GM10248 (cell line): ENCODE measurements around the gene SLC25A1.

Source experiments
- CTCF ChIA-PET: fragments of 300-600 bp; sonication (Branson Sonifier 250); formaldehyde crosslinking; extraction: SDS; loops from one replicate; lab custom pipeline; 2021; ENCODE audit warnings: antibody characterized with exemption; lab: Yijun Ruan, JAX
- POLR2A ChIA-PET: fragments of 350-650 bp; sonication (Branson Sonifier 250); formaldehyde crosslinking; extraction: SDS; loops from one replicate; lab custom pipeline; 2020; ENCODE audit warnings: antibody characterized with exemption; lab: Yijun Ruan, JAX
- DNase-seq: peaks from one replicate; pipeline ENCODE4 v3.0.0; 2012; ENCODE audit errors: extremely low spot score
- TF ChIP-seq, protein P1 (sequence below): IDR thresholded peaks from 2 replicates; pipeline ENCODE4 v1.5.1; 2012; ENCODE audit warnings: mild to moderate bottlenecking, low read depth; ENCODE audit errors: extremely low read depth, missing control alignments, control extremely low read depth

The SLC25A1 gene

DNA sequence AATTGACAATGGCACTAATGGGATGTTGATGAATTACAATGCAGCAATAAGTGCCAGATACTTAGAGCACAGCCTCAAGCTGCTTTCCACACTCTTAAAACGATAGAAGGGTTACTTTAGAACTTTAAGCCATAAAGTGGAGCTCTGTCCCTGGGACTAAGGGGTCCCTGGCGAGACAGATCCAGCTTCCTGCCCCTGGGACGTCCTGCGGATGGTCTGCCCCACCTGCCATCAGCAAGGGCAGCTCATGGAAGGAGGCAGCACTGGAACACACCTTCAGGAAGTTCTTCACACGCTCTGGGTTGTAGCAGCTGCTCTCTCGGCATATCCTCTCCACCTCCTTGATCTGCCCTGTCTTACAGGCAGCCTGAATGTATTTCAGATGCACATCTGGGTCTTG, 45.1 kb upstream of the SLC25A1 start:
- ChIA-PET POLR2A (no interaction called here), CTCF (interaction anchor here (1.4 kb wide), 1 partner anchor 10 kb away, joined by 3 read pairs; no protein-coding TSS in a partner anchor)

DNA sequence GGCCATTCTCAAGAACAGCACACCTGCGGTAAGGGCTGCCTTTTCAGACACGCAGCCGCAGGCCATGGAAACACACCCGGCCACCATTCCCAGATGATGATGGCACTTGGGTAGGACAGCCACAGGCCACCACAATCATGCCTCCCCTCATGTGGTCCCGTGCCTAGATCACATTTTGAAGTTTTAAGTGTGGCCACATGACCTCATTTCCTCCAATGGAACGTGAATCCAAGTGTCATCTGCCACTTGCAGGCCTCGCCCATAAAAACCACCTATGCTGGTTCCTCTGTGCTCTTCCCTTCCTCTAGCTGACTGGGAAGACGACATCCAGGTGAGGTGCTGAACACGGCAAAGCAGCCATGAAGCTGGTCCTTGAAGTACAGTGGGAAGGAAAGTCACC, 44.6 kb upstream of the SLC25A1 start:
- TF ChIP-seq, protein P1, sequence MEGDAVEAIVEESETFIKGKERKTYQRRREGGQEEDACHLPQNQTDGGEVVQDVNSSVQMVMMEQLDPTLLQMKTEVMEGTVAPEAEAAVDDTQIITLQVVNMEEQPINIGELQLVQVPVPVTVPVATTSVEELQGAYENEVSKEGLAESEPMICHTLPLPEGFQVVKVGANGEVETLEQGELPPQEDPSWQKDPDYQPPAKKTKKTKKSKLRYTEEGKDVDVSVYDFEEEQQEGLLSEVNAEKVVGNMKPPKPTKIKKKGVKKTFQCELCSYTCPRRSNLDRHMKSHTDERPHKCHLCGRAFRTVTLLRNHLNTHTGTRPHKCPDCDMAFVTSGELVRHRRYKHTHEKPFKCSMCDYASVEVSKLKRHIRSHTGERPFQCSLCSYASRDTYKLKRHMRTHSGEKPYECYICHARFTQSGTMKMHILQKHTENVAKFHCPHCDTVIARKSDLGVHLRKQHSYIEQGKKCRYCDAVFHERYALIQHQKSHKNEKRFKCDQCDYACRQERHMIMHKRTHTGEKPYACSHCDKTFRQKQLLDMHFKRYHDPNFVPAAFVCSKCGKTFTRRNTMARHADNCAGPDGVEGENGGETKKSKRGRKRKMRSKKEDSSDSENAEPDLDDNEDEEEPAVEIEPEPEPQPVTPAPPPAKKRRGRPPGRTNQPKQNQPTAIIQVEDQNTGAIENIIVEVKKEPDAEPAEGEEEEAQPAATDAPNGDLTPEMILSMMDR = no peak
- POLR2A ChIA-PET = no interaction called here
- DNase-seq = no peak
- CTCF ChIA-PET = interaction anchor here (1.4 kb wide), 1 partner anchor 10 kb away, joined by 3 read pairs; no protein-coding TSS in a partner anchor

More for the DNA sequence above, 45.1 kb upstream of the SLC25A1 start:
- DNase-seq = no peak
- TF ChIP-seq, protein P1 = no peak

DNA sequence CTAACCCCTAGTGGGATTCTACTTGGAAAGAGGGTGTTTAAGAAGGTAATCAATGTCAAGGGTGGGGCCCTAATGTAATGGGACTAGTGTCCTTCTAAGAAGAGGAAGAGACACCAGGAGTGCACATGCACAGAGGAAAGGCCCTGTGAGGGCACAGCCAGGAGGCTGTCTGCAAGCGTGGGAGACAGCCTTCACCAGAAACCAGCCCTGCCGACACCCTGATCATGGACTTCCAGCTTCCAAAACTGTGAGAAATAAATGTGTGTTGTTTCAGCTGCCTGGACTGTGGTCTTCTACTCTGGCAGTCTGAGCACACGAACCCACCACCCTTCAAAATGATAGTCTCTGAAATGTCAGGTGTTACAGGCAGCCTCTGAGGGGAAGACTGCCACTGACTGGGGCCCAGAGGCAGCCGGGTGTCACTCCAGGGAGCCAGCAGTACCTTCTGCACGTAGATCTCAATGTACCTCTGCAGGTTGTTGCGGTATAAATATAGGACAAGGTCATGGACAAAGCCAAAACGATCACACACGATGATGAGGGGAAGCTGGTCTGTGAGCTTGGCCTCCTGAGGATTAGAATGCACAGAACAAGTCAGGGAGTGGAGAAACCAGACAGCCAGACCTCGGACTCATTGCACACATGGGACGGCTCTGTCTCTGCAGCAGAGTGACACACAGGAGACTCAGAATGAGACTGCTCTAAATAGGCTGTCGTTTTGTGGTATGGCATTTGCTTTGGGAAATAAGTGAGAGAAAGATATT, 43.9 kb upstream of the SLC25A1 start:
- ChIA-PET CTCF (interaction anchor here (1.4 kb wide), 1 partner anchor 11 kb away, joined by 3 read pairs; no protein-coding TSS in a partner anchor), POLR2A (no interaction called here)
- no peak for DNase-seq
- TF ChIP-seq, protein P1 = no peak

DNA sequence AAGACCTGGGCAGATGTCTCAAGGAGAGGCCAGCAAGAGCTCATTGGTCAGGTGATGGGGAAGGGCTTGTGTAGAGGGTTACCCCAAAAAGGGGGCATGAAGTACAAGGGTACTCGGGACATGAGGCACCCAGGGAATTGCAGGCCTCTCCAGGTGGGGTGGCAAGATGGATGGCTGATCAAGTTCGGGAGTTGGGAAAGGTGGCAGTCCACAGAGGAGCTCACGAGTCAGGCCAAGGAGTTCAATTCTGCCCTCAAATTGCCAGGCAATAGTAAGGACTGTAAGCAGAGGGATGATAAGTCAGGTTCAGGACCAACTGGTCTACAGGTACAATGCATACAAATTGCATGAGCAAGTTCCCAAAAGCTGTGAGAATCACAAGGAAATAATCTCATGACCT, 42.3 kb upstream of the SLC25A1 start:
- DNase-seq = no peak
- ChIA-PET CTCF (interaction anchor here (0.7 kb wide), 1 partner anchor 74 kb away, joined by 3 read pairs; no protein-coding TSS in a partner anchor), POLR2A (no interaction called here)
- TF ChIP-seq, protein P1 = no peak

DNA sequence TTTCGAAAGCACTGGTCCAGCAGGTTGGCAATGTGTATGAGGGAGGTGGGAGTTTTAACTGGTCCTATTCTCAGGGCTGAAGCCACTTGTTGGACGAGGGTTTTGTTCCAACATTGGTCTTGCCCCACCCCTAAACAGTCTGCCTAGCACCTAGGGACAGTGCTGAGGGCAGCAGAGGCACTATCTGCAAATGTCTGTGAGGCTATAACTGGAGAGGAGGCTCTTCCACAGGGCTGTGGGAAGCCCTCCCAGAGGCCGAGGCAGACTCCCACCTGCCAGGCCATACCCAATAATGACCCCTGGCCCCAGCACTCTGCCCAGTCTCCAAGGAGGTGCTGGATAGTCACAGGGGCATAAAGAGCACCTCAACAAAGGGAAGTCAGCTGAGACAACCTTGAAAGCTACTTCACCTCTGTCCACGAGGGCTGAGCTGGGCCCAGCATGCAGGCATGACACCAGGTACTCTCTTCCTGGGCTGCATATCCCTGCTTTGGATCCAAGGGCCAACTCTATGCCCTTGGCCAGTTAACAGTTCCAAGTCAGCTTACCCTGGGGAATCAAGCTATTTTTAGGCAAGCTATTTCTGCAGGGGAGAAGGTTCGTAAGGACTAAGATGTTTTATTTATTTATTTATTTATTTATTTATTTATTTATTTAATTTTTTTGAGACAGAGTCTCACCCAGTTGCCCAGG, 40.2 kb upstream of the SLC25A1 start:
- TF ChIP-seq, protein P1 = no peak
- DNase-seq = no peak
- ChIA-PET POLR2A (no interaction called here), CTCF (interaction anchor here (1.4 kb wide), 1 partner anchor 36 kb away, joined by 3 read pairs; no protein-coding TSS in a partner anchor)

DNA sequence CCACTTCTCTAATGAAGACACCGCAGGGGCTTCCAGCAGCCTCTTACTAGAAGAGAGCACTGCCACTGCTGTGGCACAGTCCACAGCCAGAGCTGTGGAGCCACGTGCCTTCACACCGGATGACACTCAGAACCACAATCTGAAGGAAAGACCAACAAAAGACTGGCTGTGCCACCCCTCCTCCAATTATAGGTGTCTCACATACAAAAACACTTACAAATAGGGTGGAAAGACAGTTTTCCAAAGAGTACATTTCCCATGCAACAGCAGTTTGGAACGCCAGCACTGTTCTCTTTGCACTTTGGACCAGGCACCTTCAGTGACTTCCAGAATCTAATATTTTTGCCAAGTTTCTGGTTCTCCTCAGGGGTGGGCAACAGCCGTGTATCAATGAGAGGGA, 38.0 kb upstream of the SLC25A1 start:
- DNase-seq = no peak
- POLR2A ChIA-PET = no interaction called here
- TF ChIP-seq, protein P1 = no peak
- CTCF ChIA-PET = interaction anchor here (0.8 kb wide), 1 partner anchor 37 kb away, joined by 3 read pairs; the partner anchor contains the start of gene SLC25A1
